Stomach (tissue), 9 donors: ENCODE measurements around the gene RHEBL1. TPM values are rescaled to one million over a fixed set of nuclear protein-coding genes. Genes with fewer than 3 reads are reported as not detected.

Experiments
- DNase-seq, 2 donors: peaks; one replicate each; pipeline versions ENCODE4 v3.0.0 to v3.0.0-alpha.2; 2013 to 2019
- H3K27ac ChIP-seq, 5 donors: fragments of 200-600 bp in 4 of 5; sonication (generic) in 4 of 5; one replicate each; pipeline ENCODE4 v1.5.1; 2013 to 2019; ENCODE audit warnings: mild to moderate bottlenecking in 1 of 5, moderate library complexity in 1 of 5
- H3K27me3 ChIP-seq, 3 donors: fragments of 200-600 bp; sonication (generic); one replicate each; pipeline ENCODE4 v1.5.1; 2017 to 2019; ENCODE audit warnings: mixed run types in 1 of 3
- H3K36me3 ChIP-seq, 4 donors: fragments of 200-600 bp; sonication (generic); 1 replicate in 3 of 4; 2 replicates in 1 of 4; pipeline ENCODE4 v1.5.1; 2016 to 2019
- H3K4me1 ChIP-seq, 4 donors: fragments of 200-600 bp; sonication (generic); one replicate each; pipeline ENCODE4 v1.5.1; 2016 to 2019
- H3K4me3 ChIP-seq, 4 donors: fragments of 200-600 bp; sonication (generic) in 3 of 4; one replicate each; pipeline ENCODE4 v1.5.1; 2016 to 2019; ENCODE audit warnings: mild to moderate bottlenecking in 1 of 4
- H3K9me3 ChIP-seq, 4 donors: fragments of 200-600 bp; sonication (generic); one replicate each; pipeline ENCODE4 v1.5.1; 2016 to 2019
- EP300 ChIP-seq: sonication (generic); formaldehyde crosslinking; IDR thresholded peaks from one replicate; pipeline ENCODE4 v1.6.1; 2017; ENCODE audit warnings: antibody characterized with exemption
- POLR2A ChIP-seq, 4 donors: fragments of 450-650 bp; IDR thresholded peaks; one replicate each; pipeline ENCODE4 v1.6.1; 2016; ENCODE audit warnings: antibody characterized with exemption in 4 of 4, control low read depth in 2 of 4, mild to moderate bottlenecking in 1 of 4, moderate library complexity in 1 of 4
- POLR2AphosphoS5 ChIP-seq, 3 donors: sonication (generic); formaldehyde crosslinking; IDR thresholded peaks; one replicate each; pipeline ENCODE4 v1.6.1; 2016; ENCODE audit warnings: antibody characterized with exemption in 3 of 3
- WGBS, 5 donors: extraction: QIAGEN DNeasy Blood & Tissue Kit in 3 of 5; methylation state at CpG; one replicate each; pipeline versions ENCODE4 v1.1.5 to v1.1.7; 2013 to 2018; 5-methylcytosine and 5-hydroxymethylcytosine counted together
- intact Hi-C: fragments of 100-400 bp; cut with DNase I; formaldehyde crosslinking; loops from one replicate; pipeline ENCODE4 v1.15.1; 2023; ENCODE audit warnings: low total_unique reads
- polyA plus RNA-seq, 3 donors: library from polyadenylated mRNA; stranded (reverse); fragments of 200-250 nt; gene quantifications; one replicate each; pipeline ENCODE4 v1.2.3, GENCODE V29; 2013
- total RNA-seq, 5 donors: library from RNA; depleted of rRNA; stranded (reverse); fragments of >200 nt; gene quantifications; one replicate each; pipeline versions ENCODE4 v1.1.0 to v1.2.3, GENCODE V29; 2014 to 2016
- TF ChIP-seq, protein P1 (sequence below), 7 experiments: fragments of 450-650 bp in 4 of 7; fragments of 200-600 bp in 3 of 7; sonication (generic) in 3 of 7; IDR thresholded peaks; one replicate each; pipeline ENCODE4 v1.5.1; 2016 to 2019; ENCODE audit warnings: antibody characterized with exemption in 7 of 7, control low read depth in 2 of 7, mild to moderate bottlenecking in 1 of 7
- donor health status: healthy with polysubstance abuse.
- donor health status: Bipolar disorder and iron deficiency.
- donor health status: healthy.

RHEBL1 gene
- total and polyA plus RNA-seq, 8 donors = 0.75 to 1.0 TPM; not detected in 6

DNA sequence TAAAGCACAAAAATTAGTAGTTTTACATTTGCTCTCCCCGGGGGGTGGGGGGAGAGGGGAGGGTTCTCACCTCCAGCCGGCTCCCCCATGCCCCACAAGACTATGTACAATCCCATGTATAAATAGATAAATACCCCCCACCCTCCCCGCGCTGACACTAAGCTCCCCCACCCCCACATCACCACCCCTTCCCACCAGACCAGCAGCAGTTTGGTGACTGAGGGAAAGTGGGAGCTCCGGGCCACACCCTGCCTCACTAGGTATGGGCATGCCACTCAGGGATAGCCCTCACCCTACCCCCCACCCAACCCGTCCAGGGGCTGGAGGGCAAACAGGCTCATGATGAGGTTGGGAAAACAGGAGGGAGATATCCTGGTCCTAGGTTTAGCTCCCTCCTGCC, 49.3 kb downstream of the RHEBL1 start:
- Histone ChIP-seq H3K4me3 (no peak overlapping the region), H3K4me1 (peaks cover 12 to 34% (median 27%) of the 10 kb centered on the region in 4 donors), H3K36me3 (peaks cover 41 to 50% (median 49%) of the 10 kb centered on the region in 4 donors), H3K27ac (peak overlapping the region in 3 of 5 donors; percentile 89 to 98 (median 93)), H3K9me3 (no peaks in the 10 kb centered on the region), H3K27me3 (no peaks in the 10 kb centered on the region)
- WGBS, 5 donors = 69 to 90% (median 80%) methylated on average over 5 to 6 of the region's 6 CpGs
- DNase-seq = no peak
- intact Hi-C loops = no loop called here
- TF ChIP-seq POLR2AphosphoS5 (IDR thresholded peaks at IDR 0.05) = no peak
- TF ChIP-seq, protein P1, sequence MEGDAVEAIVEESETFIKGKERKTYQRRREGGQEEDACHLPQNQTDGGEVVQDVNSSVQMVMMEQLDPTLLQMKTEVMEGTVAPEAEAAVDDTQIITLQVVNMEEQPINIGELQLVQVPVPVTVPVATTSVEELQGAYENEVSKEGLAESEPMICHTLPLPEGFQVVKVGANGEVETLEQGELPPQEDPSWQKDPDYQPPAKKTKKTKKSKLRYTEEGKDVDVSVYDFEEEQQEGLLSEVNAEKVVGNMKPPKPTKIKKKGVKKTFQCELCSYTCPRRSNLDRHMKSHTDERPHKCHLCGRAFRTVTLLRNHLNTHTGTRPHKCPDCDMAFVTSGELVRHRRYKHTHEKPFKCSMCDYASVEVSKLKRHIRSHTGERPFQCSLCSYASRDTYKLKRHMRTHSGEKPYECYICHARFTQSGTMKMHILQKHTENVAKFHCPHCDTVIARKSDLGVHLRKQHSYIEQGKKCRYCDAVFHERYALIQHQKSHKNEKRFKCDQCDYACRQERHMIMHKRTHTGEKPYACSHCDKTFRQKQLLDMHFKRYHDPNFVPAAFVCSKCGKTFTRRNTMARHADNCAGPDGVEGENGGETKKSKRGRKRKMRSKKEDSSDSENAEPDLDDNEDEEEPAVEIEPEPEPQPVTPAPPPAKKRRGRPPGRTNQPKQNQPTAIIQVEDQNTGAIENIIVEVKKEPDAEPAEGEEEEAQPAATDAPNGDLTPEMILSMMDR (IDR thresholded peaks at IDR 0.05) = no peak
- TF ChIP-seq POLR2A (IDR thresholded peaks at IDR 0.05) = no peak

GRCh38 chr12:49019443-49020324, 50.1 kb downstream of the RHEBL1 start:
- Histone ChIP-seq H3K4me1 (peaks cover 12 to 37% (median 27%) of the 10 kb centered on the region in 4 donors), H3K36me3 (peaks cover 33 to 43% (median 42%) of the 10 kb centered on the region in 4 donors), H3K27ac (peak overlapping the region; percentile 62 to 98 (median 93)), H3K4me3 (peak overlapping the region; percentile 72 to 79 (median 76)), H3K27me3 (no peaks in the 10 kb centered on the region), H3K9me3 (no peaks in the 10 kb centered on the region)
- intact Hi-C loops = no loop called here
- TF ChIP-seq POLR2AphosphoS5 (IDR thresholded peaks at IDR 0.05) (no peak), POLR2A (IDR thresholded peaks at IDR 0.05) (no peak), EP300 (no peak)
- TF ChIP-seq, protein P1 (IDR thresholded peaks at IDR 0.05) = no peak
- peak in 1 of 2 donors; percentile 68 for DNase-seq
- WGBS, 5 donors = 50 to 71% (median 66%) methylated on average over 10 of the region's 10 CpGs

DNA sequence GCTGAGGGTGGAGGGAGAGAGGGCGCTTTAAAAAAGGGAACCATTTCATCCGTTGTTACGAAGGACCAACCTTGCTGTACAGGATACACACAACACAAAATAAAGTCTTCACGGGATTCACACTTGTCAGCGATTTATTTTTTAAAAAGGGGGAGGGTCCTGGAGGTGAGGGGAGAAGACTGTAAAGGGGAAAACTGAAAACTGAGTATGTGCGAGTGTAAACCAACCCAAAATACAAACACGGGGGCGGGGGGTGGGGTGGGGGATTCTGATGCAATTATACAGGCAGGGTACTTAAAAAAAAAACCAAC, 50.7 kb downstream of the RHEBL1 start:
- no peaks in the 10 kb centered on the region for H3K27me3 ChIP-seq
- 3 to 9% (median 4%) methylated on average over 8 of the region's 8 CpGs for WGBS, 5 donors

More for the DNA sequence above, 50.7 kb downstream of the RHEBL1 start:
- peak overlapping the region; percentile 83 to 98 (median 93) for H3K27ac ChIP-seq
- no peak for DNase-seq
- peaks cover 27 to 36% (median 36%) of the 10 kb centered on the region in 4 donors for H3K36me3 ChIP-seq
- H3K9me3 ChIP-seq = no peaks in the 10 kb centered on the region
- peaks cover 12 to 37% (median 27%) of the 10 kb centered on the region in 4 donors for H3K4me1 ChIP-seq
- peak overlapping the region; percentile 72 to 79 (median 76) for H3K4me3 ChIP-seq
- intact Hi-C loops = no loop called here
- TF ChIP-seq, protein P1 (IDR thresholded peaks at IDR 0.05) = no peak
- no peak for TF ChIP-seq POLR2AphosphoS5 (IDR thresholded peaks at IDR 0.05)
- TF ChIP-seq POLR2A (IDR thresholded peaks at IDR 0.05) = no peak
- no peak for TF ChIP-seq EP300
